ENCODE measurements around the gene LRRC51.

LRRC51 gene

DNA sequence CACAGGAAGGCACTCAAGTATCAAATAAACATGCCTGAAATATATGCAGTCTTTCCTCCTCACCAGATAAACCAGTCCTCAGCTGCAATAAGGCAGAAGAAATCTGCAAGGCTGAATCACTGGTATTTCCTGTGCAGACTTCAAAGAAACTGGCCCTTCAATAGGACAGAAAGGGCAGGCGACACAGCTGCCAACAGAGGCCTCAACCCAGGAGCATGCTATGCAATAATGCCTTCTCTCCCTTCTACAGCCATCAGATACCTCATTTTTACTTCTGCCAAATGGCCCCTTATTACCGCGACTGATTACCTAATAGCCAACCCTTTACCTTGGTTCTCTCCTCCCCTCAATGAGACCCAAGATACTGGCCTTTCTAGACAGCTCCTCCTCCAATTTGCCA lies 8.3 kb upstream of the LRRC51 start:
- no peak overlapping the region for H3K4me3 ChIP-seq (ENCODE audit: low read depth, low read length)
- TF ChIP-seq POLR2A (IDR thresholded peaks at IDR 0.05; ENCODE audit: extremely low read depth, insufficient read length) (no peak), MAX (IDR thresholded peaks at IDR 0.05; ENCODE audit: low read depth, low read length) (no peak), MYC (IDR thresholded peaks at IDR 0.05; ENCODE audit: low read depth, low read length) (no peak), CTCF (IDR thresholded peaks at IDR 0.05; ENCODE audit: low read depth, low read length) (no peak)
- peak; percentile 41 for DNase-seq (ENCODE audit: low read depth)

GRCh38 chr11:72075109-72075508 lies 5.5 kb upstream of the LRRC51 start:
- TF ChIP-seq POLR2A (IDR thresholded peaks at IDR 0.05; ENCODE audit: extremely low read depth, insufficient read length) (no peak), CTCF (IDR thresholded peaks at IDR 0.05; ENCODE audit: low read depth, low read length) (peak; percentile 61)
- no peak overlapping the region for H3K4me3 ChIP-seq (ENCODE audit: low read depth, low read length)
- peak; percentile 68 for DNase-seq (ENCODE audit: low read depth)

DNA sequence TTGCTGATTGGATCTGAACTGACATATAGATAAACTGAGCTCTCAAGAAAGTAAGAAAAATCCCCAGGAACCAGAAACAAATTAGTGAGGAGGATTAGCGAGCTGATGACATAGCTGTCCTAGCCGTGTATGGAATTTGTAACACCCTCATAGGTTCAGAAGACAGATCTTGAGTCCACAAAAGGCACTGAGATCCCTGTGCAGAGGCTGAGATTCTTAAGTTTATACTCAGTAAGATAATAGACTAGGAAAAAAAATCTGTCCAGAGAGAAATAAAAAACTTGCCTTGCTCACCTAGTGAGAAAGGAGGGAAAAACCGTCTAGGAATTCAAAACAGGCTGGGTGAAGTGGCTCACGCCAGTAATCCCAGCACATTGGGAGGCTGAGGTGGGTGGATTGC lies 4.9 kb upstream of the LRRC51 start:
- H3K4me3 ChIP-seq (ENCODE audit: low read depth, low read length), result no peak overlapping the region
- no peak for TF ChIP-seq MYC (IDR thresholded peaks at IDR 0.05; ENCODE audit: low read depth, low read length)
- TF ChIP-seq MAX (IDR thresholded peaks at IDR 0.05; ENCODE audit: low read depth, low read length), result no peak
- no peak for TF ChIP-seq CTCF (IDR thresholded peaks at IDR 0.05; ENCODE audit: low read depth, low read length)
- no peak for TF ChIP-seq POLR2A (IDR thresholded peaks at IDR 0.05; ENCODE audit: extremely low read depth, insufficient read length)
- no peak for DNase-seq (ENCODE audit: low read depth)

DNA sequence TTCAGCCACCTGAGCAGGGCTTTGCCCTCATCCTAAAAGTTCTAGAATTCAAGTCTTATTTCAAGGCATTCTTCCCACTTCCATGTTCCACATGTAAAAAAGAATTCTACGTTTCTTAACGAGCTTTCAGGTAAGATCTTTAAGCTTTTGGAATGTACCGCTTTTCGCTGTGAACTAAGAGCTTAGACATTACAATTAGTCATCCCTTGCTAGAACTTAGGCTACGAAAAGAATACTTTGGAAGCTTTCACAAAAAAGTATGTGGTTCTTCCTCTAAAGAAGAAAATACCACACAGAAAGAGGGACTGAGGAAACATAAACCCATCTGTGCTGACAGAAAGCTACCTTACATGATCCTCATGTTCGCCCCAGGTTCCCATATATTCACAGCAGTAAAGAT lies 2.2 kb upstream of the LRRC51 start:
- TF ChIP-seq MYC (IDR thresholded peaks at IDR 0.05; ENCODE audit: low read depth, low read length), result no peak
- no peak for TF ChIP-seq POLR2A (IDR thresholded peaks at IDR 0.05; ENCODE audit: extremely low read depth, insufficient read length)
- no peak for TF ChIP-seq MAX (IDR thresholded peaks at IDR 0.05; ENCODE audit: low read depth, low read length)
- TF ChIP-seq CTCF (IDR thresholded peaks at IDR 0.05; ENCODE audit: low read depth, low read length), result no peak
- no peak for DNase-seq (ENCODE audit: low read depth)
- peak overlapping the region; percentile 99 for H3K4me3 ChIP-seq (ENCODE audit: low read depth, low read length)

DNA sequence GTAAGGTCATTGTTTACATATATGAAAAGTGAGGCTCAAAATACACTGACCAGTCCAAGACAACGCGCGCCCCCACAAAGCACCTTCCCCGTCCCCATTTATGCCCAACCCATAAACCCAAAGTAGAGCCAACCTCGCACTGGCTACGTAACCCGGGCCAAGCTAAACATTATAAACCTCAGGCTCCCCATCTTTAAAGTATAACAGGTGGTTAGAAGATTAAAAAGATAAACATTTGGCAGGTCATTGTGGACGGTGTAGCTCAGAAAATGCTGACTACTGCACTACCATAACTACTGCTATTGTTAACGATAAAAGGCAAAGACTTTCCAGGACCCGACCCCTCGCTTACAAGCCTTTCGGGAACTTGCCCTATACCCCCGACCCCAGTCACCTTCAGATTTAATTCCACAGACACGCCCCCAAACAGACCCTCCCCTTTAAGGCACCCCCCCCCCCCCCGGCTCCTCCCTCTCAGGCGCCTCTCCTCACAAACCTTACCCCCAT lies 778 bp upstream of the LRRC51 start:
- TF ChIP-seq MYC (IDR thresholded peaks at IDR 0.05; ENCODE audit: low read depth, low read length) (no peak), MAX (IDR thresholded peaks at IDR 0.05; ENCODE audit: low read depth, low read length) (no peak), POLR2A (IDR thresholded peaks at IDR 0.05; ENCODE audit: extremely low read depth, insufficient read length) (no peak)
- no peak for DNase-seq (ENCODE audit: low read depth)
- H3K4me3 ChIP-seq (ENCODE audit: low read depth, low read length), result peak overlapping the region; percentile 99

DNA sequence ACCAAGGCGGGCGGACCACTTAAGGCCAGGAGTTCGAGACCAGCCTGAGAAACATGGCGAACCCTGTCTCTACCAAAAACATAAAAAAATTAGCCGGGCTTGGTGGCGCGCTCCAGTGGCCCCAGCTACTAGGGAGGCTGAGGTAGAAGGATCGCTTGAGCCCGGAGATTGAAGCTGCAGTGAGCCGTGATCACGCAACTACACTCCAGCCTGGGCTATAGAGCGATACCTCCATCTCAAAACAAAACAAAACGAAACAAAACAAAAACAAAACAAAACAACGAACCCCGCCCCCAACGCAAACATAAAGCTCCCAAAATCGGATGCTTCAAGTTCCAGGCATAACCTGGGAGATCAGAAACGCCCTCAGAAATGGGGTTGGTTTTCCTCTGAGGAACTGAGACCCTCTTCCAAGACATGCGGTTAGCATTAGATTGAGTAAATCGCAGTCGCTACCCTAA lies 564 bp downstream of the LRRC51 start:
- TF ChIP-seq MAX (IDR thresholded peaks at IDR 0.05; ENCODE audit: low read depth, low read length), result no peak
- TF ChIP-seq MYC (IDR thresholded peaks at IDR 0.05; ENCODE audit: low read depth, low read length), result no peak
- no peak for TF ChIP-seq POLR2A (IDR thresholded peaks at IDR 0.05; ENCODE audit: extremely low read depth, insufficient read length)
- TF ChIP-seq CTCF (IDR thresholded peaks at IDR 0.05; ENCODE audit: low read depth, low read length), result no peak
- H3K4me3 ChIP-seq (ENCODE audit: low read depth, low read length), result peak overlapping the region; percentile 65
- DNase-seq (ENCODE audit: low read depth), result no peak

Measured in NB4 (cell line).